Mucosa of descending colon (tissue), 3 donors: ENCODE data around the gene PTPRF. TPM values are rescaled to one million over a fixed set of nuclear protein-coding genes. Genes with fewer than 3 reads are reported as not detected.
A peak's percentile ranks its signal among the peaks of the same experiment; 100 is the strongest.

ENCODE experiments used
- ATAC-seq: fragments of 200-7000 bp; cut with Tn5 transposase; one replicate; pipeline ENCODE4 v1.9.1; 2020; ENCODE audit warnings: mild to moderate bottlenecking, moderate library complexity
- DNase-seq, 3 donors: peaks; one replicate each; pipeline ENCODE4 v3.0.0-alpha.2; 2020
- H3K36me3 ChIP-seq: fragments of 200-600 bp; one replicate; pipeline ENCODE4 v1.8.0; 2021; ENCODE audit warnings: low read depth, mild to moderate bottlenecking
- H3K4me1 ChIP-seq: fragments of 200-600 bp; one replicate; pipeline ENCODE4 v1.8.0; 2021; ENCODE audit warnings: low read depth, mild to moderate bottlenecking
- H3K4me3 ChIP-seq: fragments of 200-600 bp; one replicate; pipeline ENCODE4 v1.8.0; 2021; ENCODE audit warnings: mild to moderate bottlenecking
- H3K9me3 ChIP-seq: fragments of 200-600 bp; one replicate; pipeline ENCODE4 v1.8.0; 2021; ENCODE audit warnings: mild to moderate bottlenecking
- CTCF ChIP-seq: fragments of 200-600 bp; IDR thresholded peaks from one replicate; pipeline ENCODE4 v1.8.0; 2022; ENCODE audit warnings: antibody characterized with exemption, mild to moderate bottlenecking
- intact Hi-C, 2 donors: fragments of 100-400 bp; cut with DNase I in 1 of 2; cut with micrococcal nuclease in 1 of 2; formaldehyde crosslinking; loops; one replicate each; pipeline versions ENCODE4 v1.11.0 to v1.11.1; 2022; cut with DNase I, micrococcal nuclease
- total RNA-seq, 3 donors: library from RNA; stranded (reverse); fragmentation: NEBNext Ultra II Directional in 2 of 3; extraction: Animal tissue kit (Norgen Biotek cat#: 25700) in 2 of 3; gene quantifications; one replicate each; pipeline versions ENCODE4 v1.2.1 to v1.2.4, GENCODE V29; 2021 to 2023
- donor health status: DM: no; HTN: no; CAD: no; lungs with moderate emphysema.
- donor health status: DM: no; HTN: no; CAD: no.
- donor health status: DM: no; HTN: yes; CAD: no.

Gene PTPRF
- total RNA-seq, 3 donors from 2014 or later = 355 to 752 (median 384) TPM

- Histone ChIP-seq H3K36me3 (no peaks in the 10 kb centered on the region), H3K4me3 (no peak overlapping the region), H3K9me3 (no peaks in the 10 kb centered on the region), H3K4me1 (peaks cover 63% of the 10 kb centered on the region)
- intact Hi-C loops = no loop called here
- no peak for TF ChIP-seq CTCF
- DNase-seq (peak in 2 of 3 donors; percentile 28 to 34), ATAC-seq (no peak)
Observed at GRCh38 chr1:43542527-43543458, 12.1 kb downstream of the PTPRF start.

GRCh38 chr1:43543567-43543966 lies 12.9 kb downstream of the PTPRF start:
- no peaks in the 10 kb centered on the region for H3K36me3 ChIP-seq
- H3K4me3 ChIP-seq = no peak overlapping the region
- intact Hi-C loops = no loop called here
- no peaks in the 10 kb centered on the region for H3K9me3 ChIP-seq
- DNase-seq (peak in 2 of 3 donors; percentile 28 to 29), ATAC-seq (no peak)
- no peak for TF ChIP-seq CTCF
- H3K4me1 ChIP-seq = peaks cover 65% of the 10 kb centered on the region

- intact Hi-C loops = no loop called here
Observed at GRCh38 chr1:43545339-43545694, 14.6 kb downstream of the PTPRF start.

GRCh38 chr1:43545695-43546387 lies 15.2 kb downstream of the PTPRF start:
- TF ChIP-seq CTCF = no peak
- Histone ChIP-seq H3K36me3 (no peaks in the 10 kb centered on the region), H3K9me3 (no peaks in the 10 kb centered on the region), H3K4me3 (no peak overlapping the region), H3K4me1 (peaks cover 82% of the 10 kb centered on the region)
- ATAC-seq = peak; percentile 75
- intact Hi-C loops = no loop called here
- DNase-seq = peak; percentile 94 to 98 (median 96)

More at GRCh38 chr1:43545339-43545694, 14.6 kb downstream of the PTPRF start:
- Histone ChIP-seq H3K4me1 (peaks cover 80% of the 10 kb centered on the region), H3K36me3 (no peaks in the 10 kb centered on the region), H3K4me3 (no peak overlapping the region), H3K9me3 (no peaks in the 10 kb centered on the region)
- no peak for TF ChIP-seq CTCF
- DNase-seq (no peak), ATAC-seq (no peak)

- TF ChIP-seq CTCF = no peak
- ATAC-seq (no peak), DNase-seq (no peak)
- H3K4me1 ChIP-seq = peaks cover 87% of the 10 kb centered on the region
- no peaks in the 10 kb centered on the region for H3K36me3 ChIP-seq
- intact Hi-C loops = no loop called here
- H3K4me3 ChIP-seq = no peak overlapping the region
- H3K9me3 ChIP-seq = no peaks in the 10 kb centered on the region
Observed at GRCh38 chr1:43546388-43547100, 15.9 kb downstream of the PTPRF start.
